AG10803 (cell line): ENCODE data around the gene LSAMP.

Experiments
- DNase-seq: peaks from one replicate; pipeline ENCODE4 v3.0.0; 2010; ENCODE audit warnings: low read depth
- H3K4me3 ChIP-seq: 2 replicates; pipeline ENCODE4 v1.5.1; 2011; ENCODE audit warnings: mild to moderate bottlenecking, low read length, control low read depth
- TF ChIP-seq, protein P1 (sequence below): conservative IDR thresholded peaks from 2 replicates; pipeline ENCODE4 v1.5.1; 2011; ENCODE audit warnings: mild to moderate bottlenecking, low read length, control low read depth, inconsistent platforms

The LSAMP gene

DNA sequence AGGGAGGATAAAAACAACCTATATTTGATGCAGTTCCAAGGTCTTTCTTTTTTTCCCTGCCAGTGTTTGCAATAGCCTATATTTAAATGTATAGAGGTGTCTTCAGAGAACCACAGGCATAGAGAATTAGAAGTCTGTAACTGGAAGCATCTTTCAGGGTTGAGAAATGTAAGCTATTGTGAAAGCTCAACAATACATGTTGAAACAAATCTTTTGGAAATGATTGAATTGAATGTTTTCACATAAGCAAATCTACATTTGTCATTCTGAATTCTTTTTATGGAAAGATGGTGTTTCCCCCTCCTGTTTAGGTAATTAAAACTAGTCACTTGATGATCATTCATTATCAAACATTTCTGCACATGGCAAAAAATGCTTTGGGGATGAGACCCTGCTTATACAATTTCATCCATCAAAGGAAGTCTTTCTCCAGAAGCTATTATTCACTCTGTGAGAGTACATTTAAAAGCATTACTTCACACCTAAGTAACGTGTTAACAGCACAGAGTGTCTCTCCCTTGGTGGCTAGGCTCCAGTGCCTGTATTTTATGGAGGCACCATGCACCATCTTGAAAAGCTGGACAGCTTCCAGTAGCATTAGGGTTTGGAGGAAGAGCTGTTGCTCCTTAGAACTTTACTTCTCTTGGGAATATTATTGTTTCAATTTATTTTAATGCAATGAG lies 406.2 kb downstream of the LSAMP start:
- DNase-seq, result peak; percentile 67
- H3K4me3 ChIP-seq, result no peak overlapping the region

DNA sequence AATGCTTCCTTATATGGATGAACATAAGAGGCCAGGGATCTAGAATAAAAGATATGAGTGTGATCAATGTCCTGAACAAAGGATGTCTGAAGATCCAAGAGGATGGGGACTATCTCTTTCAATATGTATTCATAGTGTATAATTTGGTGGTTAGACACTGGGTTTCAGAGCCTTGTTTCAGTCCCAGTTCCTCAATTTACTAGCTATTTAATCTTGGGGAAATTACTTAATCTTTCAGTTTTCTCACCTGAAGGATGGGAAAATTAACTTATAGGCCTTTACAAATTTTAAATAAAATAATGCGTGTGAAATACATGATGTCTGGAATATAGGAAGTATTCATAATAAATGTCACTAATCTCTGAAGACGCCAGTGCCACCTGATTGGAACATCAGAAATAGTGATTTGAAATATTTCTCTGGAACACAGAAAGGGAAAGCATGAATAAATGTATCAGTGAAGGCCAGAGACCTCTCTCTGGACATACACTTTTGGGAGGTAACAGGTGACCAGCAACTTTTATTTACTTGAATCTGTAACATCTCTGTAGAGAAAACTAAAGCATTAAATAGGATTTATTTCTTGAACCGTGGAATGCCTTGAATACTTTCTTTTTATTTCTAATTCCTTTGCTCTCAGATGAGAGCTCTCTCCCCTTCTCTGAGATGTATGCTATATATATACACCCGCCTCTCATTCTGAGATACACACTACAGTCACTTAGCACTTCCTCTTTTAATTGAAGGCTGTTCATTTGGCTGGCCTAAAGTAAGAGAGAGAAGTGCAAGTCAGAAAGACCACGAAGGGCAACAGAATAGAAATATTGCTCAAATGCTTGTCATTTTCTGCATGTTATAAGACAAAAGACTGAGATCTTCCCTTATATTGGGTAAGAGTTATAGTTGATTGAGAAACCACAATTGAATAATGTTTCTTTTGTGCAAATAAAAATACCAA lies 407.1 kb downstream of the LSAMP start:
- H3K4me3 ChIP-seq, result no peak overlapping the region
- TF ChIP-seq, protein P1, sequence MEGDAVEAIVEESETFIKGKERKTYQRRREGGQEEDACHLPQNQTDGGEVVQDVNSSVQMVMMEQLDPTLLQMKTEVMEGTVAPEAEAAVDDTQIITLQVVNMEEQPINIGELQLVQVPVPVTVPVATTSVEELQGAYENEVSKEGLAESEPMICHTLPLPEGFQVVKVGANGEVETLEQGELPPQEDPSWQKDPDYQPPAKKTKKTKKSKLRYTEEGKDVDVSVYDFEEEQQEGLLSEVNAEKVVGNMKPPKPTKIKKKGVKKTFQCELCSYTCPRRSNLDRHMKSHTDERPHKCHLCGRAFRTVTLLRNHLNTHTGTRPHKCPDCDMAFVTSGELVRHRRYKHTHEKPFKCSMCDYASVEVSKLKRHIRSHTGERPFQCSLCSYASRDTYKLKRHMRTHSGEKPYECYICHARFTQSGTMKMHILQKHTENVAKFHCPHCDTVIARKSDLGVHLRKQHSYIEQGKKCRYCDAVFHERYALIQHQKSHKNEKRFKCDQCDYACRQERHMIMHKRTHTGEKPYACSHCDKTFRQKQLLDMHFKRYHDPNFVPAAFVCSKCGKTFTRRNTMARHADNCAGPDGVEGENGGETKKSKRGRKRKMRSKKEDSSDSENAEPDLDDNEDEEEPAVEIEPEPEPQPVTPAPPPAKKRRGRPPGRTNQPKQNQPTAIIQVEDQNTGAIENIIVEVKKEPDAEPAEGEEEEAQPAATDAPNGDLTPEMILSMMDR, result no peak
- peak; percentile 64 for DNase-seq

More for the DNA sequence above, 406.2 kb downstream of the LSAMP start:
- TF ChIP-seq, protein P1, result no peak

DNA sequence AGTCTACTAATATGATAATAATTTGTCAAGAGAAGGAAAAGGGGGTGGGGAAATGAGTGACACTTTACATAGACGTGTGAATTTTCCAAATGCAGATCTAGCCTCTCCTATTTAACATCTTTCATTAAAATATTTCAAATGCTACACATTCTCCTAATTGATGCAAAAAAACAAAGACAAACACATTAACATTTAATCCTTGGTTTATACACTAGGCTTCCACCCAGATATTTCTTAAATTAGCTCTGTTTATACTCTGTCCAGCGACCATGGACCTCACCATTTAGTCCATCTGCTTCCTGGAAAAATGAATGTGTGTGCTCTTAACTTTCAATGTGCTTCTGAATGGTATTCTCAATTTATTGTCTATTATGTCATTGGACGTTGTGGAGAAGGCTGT lies 409.9 kb downstream of the LSAMP start:
- DNase-seq, result no peak
- H3K4me3 ChIP-seq, result no peak overlapping the region

DNA sequence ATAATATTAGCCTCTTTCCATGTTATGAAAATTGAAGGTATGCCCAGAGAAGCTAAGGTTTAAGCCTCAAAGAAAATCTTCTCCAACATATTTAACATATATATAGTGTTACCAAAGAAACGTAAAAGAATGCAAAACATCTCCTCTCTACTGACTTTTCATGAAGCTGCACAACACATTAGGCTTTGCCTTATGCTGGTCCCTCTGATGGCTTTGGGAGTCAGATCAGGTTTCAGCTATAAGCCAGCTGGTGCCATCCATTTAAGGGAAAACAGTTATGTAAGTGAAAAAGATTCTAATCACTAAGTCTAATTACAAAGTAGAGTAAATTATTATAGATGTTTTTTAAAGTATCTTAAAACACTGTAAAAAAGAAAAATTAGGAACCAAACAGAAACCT lies 410.5 kb downstream of the LSAMP start:
- no peak for DNase-seq
- H3K4me3 ChIP-seq, result no peak overlapping the region
- TF ChIP-seq, protein P1, result no peak

More for the DNA sequence above, 409.9 kb downstream of the LSAMP start:
- TF ChIP-seq, protein P1, result no peak

DNA sequence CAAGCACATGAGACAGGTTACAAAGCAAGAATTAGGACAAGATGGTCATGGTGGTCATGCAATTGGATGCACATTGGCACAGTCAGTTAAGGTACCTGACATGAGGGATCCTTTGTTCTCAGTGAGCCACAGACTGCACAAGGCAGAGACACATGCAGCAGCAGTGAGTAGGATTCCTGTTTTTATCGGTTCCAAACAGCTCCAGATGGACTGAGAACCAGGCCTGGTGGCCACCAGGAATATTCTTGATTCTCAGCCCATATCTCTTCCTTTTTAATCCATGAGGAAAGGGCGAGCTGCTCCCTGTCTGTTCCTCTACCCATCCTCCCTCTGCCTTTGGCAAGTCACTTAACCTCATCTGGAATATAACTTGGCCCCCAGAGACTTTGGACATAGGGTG lies 411.2 kb downstream of the LSAMP start:
- DNase-seq, result no peak
- TF ChIP-seq, protein P1, result no peak
- H3K4me3 ChIP-seq, result no peak overlapping the region

DNA sequence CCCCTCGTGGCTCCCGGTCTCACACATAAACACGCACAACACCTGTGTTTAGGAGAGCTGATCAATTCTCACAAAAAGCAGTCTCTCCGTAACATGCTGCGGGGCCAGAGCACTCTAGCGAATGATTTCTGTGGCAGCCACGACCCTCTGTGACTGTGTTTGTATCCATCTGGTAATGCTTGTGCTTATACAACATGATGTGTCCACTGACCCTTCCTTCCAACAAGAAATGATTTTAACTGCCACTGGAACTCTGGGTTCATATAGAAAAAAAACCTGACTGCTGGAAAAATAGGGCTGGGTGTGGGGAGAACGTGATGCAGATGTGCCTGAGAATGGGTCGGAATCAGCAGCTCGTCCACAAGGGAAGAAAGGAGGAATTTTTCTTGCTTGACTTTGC lies 411.8 kb downstream of the LSAMP start:
- TF ChIP-seq, protein P1, result no peak
- no peak overlapping the region for H3K4me3 ChIP-seq
- DNase-seq, result no peak
